Neural crest cell (in vitro differentiated cells): ENCODE results near the gene GRIP1. TPM values are rescaled to one million over a fixed set of nuclear protein-coding genes. Genes with fewer than 3 reads are reported as not detected.
A peak's percentile ranks its signal among the peaks of the same experiment; 100 is the strongest.

Experiments used
- DNase-seq: peaks from one replicate; pipeline ENCODE4 v3.0.0; 2021; ENCODE audit warnings: low read depth, mixed read lengths, low spot score
- H3K27ac Mint-ChIP-seq: one replicate; pipeline ENCODE4 v1.8.0; 2021; ENCODE audit warnings: mild to moderate bottlenecking, mixed read lengths; ENCODE audit not compliant: unreplicated experiment
- H3K27me3 Mint-ChIP-seq: 2 replicates; pipeline ENCODE4 v1.8.0; 2021; ENCODE audit warnings: low read depth, mild to moderate bottlenecking, mixed read lengths
- H3K36me3 Mint-ChIP-seq: 2 replicates; pipeline ENCODE4 v1.8.0; 2021; ENCODE audit warnings: low read depth, mild to moderate bottlenecking, mixed read lengths
- H3K4me1 Mint-ChIP-seq: 2 replicates; pipeline ENCODE4 v1.8.0; 2021; ENCODE audit warnings: mixed read lengths
- H3K4me3 Mint-ChIP-seq: one replicate; pipeline ENCODE4 v1.8.0; 2021; ENCODE audit warnings: mild to moderate bottlenecking, mixed read lengths
- H3K9me3 Mint-ChIP-seq: 2 replicates; pipeline ENCODE4 v1.8.0; 2021; ENCODE audit warnings: mixed read lengths
- long read RNA-seq: library from polyadenylated mRNA; unstranded; transcript quantifications from one replicate; pipeline ENCODE4 v2.0.0, GENCODE V29; 2020
- total RNA-seq: library from RNA; stranded (reverse); gene quantifications from 2 replicates; pipeline ENCODE4 v1.2.1, GENCODE V29; 2021
- TF ChIP-seq, protein P1 (sequence below): fragments of 200-600 bp; sonication (generic); conservative IDR thresholded peaks from 2 replicates; pipeline ENCODE4 v1.5.0; 2021; ENCODE audit warnings: antibody characterized with exemption, mild to moderate bottlenecking

The GRIP1 gene, protein sequence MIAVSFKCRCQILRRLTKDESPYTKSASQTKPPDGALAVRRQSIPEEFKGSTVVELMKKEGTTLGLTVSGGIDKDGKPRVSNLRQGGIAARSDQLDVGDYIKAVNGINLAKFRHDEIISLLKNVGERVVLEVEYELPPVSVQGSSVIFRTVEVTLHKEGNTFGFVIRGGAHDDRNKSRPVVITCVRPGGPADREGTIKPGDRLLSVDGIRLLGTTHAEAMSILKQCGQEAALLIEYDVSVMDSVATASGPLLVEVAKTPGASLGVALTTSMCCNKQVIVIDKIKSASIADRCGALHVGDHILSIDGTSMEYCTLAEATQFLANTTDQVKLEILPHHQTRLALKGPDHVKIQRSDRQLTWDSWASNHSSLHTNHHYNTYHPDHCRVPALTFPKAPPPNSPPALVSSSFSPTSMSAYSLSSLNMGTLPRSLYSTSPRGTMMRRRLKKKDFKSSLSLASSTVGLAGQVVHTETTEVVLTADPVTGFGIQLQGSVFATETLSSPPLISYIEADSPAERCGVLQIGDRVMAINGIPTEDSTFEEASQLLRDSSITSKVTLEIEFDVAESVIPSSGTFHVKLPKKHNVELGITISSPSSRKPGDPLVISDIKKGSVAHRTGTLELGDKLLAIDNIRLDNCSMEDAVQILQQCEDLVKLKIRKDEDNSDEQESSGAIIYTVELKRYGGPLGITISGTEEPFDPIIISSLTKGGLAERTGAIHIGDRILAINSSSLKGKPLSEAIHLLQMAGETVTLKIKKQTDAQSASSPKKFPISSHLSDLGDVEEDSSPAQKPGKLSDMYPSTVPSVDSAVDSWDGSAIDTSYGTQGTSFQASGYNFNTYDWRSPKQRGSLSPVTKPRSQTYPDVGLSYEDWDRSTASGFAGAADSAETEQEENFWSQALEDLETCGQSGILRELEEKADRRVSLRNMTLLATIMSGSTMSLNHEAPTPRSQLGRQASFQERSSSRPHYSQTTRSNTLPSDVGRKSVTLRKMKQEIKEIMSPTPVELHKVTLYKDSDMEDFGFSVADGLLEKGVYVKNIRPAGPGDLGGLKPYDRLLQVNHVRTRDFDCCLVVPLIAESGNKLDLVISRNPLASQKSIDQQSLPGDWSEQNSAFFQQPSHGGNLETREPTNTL
- 38.4 and 40.3 TPM in 2 replicates for total RNA-seq
- long read RNA-seq, partial matches to known transcripts, result 9 of 16 reads
- long read RNA-seq, other reads (novel, unspliced or antisense), result 7 of 16 reads

DNA sequence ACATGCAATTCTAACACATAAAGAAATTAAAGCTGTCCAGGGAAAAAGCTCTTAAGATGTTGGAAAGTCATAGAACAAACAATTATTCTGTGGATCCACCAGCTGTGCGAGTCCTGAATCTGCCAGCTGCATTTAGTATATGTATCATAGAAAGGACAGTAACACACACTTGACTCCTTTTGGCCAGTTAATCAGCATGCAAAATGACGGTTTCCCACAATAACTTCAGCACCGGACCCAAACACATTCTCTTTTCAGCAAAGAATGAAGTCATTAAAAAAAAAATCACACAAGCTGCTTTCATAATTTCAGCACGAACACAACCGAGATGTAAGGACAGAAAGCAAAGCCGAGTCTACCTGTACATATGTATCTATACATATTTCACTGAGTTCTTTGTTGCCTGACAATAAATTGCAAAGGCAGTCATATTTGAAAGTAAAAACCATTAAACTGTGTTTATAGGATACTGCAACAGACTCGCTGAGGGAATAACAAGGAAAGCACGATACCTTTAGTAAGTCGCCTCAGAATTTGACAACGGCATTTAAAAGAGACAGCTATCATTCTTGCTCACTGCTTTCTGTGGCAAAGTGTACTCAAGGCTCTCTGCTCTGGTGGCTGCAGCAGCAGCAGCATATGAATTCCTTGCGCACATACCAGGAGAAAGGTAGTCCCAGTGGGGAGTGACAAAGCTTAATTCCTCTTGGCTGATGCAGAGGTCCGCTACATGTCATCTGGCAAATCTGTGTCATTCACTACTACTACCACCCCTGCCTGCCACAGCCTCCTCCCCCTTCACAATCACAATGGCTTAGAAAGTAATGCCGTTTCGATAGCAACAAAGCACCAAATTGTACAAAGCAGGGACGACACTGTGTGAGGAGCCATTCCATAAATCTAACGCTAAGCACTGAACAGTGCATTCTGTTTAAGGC lies at the start of gene GRIP1:
Gene GRIP1, minus strand, starts transcription at position 739 of the 938 bp plus-strand sequence. Its CDS starts 172 bp downstream, at position 567.
- DNase-seq, result no peak
- TF ChIP-seq, protein P1, sequence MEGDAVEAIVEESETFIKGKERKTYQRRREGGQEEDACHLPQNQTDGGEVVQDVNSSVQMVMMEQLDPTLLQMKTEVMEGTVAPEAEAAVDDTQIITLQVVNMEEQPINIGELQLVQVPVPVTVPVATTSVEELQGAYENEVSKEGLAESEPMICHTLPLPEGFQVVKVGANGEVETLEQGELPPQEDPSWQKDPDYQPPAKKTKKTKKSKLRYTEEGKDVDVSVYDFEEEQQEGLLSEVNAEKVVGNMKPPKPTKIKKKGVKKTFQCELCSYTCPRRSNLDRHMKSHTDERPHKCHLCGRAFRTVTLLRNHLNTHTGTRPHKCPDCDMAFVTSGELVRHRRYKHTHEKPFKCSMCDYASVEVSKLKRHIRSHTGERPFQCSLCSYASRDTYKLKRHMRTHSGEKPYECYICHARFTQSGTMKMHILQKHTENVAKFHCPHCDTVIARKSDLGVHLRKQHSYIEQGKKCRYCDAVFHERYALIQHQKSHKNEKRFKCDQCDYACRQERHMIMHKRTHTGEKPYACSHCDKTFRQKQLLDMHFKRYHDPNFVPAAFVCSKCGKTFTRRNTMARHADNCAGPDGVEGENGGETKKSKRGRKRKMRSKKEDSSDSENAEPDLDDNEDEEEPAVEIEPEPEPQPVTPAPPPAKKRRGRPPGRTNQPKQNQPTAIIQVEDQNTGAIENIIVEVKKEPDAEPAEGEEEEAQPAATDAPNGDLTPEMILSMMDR, result no peak
- Mint-ChIP-seq H3K9me3 (no peaks in the 10 kb centered on the region), H3K4me3 (peak within 1 kb of the TSS; percentile 73), H3K4me1 (peaks cover 22% of the 10 kb centered on the region), H3K36me3 (no peaks in the 10 kb centered on the region), H3K27me3 (no peaks in the 10 kb centered on the region), H3K27ac (peak within 1 kb of the TSS; percentile 32)

DNA sequence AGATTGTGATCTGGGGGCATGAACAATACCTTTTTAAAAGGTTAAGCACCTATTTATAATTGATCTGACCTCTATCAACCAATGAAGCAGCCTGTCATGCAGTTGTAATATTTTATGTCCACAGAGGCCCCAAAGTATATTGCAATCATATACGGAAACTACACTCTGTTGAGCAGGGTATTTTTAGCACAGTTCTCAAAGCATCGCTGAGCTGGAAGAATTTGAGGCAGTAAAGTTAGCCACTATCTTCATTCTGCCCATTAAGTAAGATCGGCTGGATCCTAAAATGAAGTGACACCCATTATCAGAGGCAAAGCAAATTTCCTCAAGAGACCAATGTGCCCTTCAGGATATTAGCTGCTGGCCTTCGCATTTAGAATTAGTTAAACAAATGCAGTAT lies 47.7 kb upstream of the GRIP1 start:
- Mint-ChIP-seq H3K36me3 (no peaks in the 10 kb centered on the region), H3K27ac (no peak overlapping the region), H3K4me1 (peaks cover 13% of the 10 kb centered on the region), H3K4me3 (no peak overlapping the region), H3K27me3 (no peaks in the 10 kb centered on the region), H3K9me3 (no peaks in the 10 kb centered on the region)
- TF ChIP-seq, protein P1, result no peak
- no peak for DNase-seq

DNA sequence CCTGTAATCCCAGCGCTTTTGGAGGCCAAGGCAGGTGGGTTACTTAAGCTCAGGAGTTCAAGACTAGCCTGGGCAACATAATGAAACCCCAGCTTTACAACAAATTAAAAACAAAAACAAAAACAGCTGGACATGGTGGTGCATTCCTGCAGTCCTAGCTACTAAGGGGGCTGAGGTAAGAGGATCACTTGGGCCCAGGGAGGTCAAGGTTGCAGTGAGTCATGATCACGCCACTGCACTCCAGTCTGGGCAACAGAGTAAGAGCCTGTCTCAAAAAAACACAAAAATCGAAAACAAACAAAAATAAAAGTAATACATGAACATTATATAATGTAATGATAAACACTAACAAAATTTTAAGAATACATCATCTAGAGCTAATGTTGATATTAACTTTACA lies 46.2 kb upstream of the GRIP1 start:
- DNase-seq, result no peak
- H3K4me3 Mint-ChIP-seq, result no peak overlapping the region
- TF ChIP-seq, protein P1, result no peak
- H3K27ac Mint-ChIP-seq, result no peak overlapping the region
- H3K4me1 Mint-ChIP-seq, result peaks cover 13% of the 10 kb centered on the region
- no peaks in the 10 kb centered on the region for H3K36me3 Mint-ChIP-seq
- H3K27me3 Mint-ChIP-seq, result no peaks in the 10 kb centered on the region
- peaks cover 2% of the 10 kb centered on the region for H3K9me3 Mint-ChIP-seq

DNA sequence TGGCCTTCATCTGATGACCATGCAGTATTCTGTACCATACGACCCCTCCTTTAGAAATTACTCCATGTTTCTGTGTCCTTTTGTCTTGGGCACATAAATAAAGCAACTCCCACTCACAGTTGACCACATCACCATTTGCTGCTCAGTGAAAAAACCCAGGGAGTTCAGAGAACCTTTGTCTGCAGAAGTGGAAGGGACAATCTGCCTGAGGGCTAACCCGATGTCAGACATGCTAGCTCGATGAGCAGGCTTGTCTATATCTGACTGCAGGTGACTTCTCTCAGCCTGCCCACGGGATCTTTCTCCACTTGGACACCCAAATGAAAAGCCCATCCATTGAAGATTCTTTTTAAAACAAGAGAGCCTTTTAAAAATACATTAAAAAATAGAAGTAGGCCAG lies 45.7 kb upstream of the GRIP1 start:
- H3K9me3 Mint-ChIP-seq, result peaks cover 2% of the 10 kb centered on the region
- H3K27ac Mint-ChIP-seq, result no peak overlapping the region
- H3K4me1 Mint-ChIP-seq, result peaks cover 13% of the 10 kb centered on the region
- no peaks in the 10 kb centered on the region for H3K27me3 Mint-ChIP-seq
- peak; percentile 3 for DNase-seq
- TF ChIP-seq, protein P1, result no peak
- H3K4me3 Mint-ChIP-seq, result no peak overlapping the region
- no peaks in the 10 kb centered on the region for H3K36me3 Mint-ChIP-seq
